NCI-H2227 (cell line): Measurements from ENCODE around the gene HMCN2.

Experiments
- DNase-seq: peaks from one replicate; lab custom pipeline; 2025; ENCODE audit not compliant: unreplicated experiment; lab: John Stamatoyannopoulos, UW

The HMCN2 gene, protein sequence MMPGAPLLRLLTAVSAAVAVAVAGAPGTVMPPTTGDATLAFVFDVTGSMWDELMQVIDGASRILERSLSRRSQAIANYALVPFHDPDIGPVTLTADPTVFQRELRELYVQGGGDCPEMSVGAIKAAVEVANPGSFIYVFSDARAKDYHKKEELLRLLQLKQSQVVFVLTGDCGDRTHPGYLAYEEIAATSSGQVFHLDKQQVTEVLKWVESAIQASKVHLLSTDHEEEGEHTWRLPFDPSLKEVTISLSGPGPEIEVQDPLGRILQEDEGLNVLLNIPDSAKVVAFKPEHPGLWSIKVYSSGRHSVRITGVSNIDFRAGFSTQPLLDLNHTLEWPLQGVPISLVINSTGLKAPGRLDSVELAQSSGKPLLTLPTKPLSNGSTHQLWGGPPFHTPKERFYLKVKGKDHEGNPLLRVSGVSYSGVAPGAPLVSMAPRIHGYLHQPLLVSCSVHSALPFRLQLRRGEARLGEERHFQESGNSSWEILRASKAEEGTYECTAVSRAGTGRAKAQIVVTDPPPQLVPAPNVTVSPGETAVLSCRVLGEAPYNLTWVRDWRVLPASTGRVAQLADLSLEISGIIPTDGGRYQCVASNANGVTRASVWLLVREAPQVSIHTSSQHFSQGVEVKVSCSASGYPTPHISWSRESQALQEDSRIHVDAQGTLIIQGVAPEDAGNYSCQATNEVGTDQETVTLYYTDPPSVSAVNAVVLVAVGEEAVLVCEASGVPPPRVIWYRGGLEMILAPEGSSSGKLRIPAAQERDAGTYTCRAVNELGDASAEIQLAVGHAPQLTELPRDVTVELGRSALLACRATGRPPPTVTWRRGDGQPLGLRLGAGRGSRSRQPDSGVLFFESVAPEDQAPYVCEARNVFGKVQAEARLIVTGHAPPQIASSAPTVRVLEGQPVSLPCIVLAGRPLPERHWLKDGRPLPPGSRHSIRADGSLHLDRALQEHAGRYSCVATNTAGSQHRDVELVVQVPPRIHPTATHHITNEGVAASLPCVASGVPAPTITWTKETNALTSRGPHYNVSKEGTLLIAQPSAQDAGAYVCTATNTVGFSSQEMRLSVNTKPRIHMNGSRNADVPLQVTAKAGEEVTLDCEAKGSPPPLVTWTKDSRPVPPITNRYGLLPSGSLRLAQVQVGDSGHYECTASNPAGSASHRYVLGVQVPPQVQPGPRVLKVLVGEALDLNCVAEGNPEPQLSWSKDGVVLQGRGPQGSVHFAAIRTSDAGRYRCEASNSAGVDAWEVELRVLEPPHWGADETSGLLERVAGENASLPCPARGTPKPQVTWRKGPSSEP (N-terminal part only)

DNA sequence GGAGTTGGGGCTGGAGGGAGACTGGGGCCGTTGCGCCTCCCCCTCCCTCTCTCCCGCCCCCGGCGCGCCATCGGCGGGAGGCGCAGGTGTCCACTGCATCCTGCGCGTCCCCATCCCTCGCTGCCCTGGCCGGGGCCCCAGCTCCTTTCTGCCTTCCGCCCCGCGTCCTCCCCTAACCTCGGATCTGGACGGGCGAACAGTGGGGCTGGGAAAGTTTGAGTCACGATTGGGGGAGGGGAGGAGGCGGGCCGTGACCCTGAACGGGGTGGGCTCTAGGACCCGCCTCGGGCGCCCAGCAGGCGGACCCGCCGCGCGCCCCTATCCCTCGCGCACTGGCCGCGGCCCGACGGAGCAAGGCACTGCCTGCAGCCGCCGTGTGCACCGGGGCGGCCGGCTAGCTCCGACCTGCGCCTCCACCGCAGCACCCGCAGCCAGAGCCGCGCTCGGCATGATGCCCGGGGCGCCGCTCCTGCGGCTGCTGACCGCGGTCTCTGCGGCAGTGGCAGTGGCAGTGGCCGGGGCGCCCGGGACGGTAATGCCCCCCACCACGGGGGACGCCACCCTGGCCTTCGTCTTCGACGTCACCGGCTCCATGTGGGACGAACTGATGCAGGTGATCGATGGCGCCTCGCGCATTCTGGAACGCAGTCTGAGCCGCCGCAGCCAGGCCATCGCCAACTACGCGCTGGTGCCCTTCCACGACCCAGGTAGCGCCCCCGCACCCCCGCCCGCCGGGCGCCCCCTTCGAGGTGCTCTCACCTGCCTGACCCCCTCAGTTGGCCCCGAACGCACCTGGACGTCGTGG, at the start of gene HMCN2:
Gene HMCN2 (plus strand): TSS at position 330 of the 805 bp plus-strand sequence. CDS start 119 bp downstream, at position 449.
- DNase-seq: peak; percentile 47

DNA sequence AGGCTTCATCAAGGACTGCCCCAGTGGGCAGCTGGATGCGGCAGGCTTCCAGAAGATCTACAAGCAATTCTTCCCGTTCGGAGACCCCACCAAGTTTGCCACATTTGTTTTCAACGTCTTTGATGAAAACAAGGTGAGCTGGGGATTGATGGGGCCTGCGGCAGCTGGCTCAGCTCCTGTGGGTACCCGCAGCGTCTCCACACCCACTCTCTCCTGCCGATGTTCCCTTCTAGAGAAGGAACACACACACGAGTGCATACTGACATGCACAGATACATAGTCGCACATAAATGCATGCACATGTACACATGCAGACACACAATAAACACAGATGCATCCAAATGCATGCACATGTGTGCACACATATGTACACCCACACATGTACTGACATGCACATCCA, 47.7 kb upstream of the HMCN2 start:
- DNase-seq: no peak

DNA sequence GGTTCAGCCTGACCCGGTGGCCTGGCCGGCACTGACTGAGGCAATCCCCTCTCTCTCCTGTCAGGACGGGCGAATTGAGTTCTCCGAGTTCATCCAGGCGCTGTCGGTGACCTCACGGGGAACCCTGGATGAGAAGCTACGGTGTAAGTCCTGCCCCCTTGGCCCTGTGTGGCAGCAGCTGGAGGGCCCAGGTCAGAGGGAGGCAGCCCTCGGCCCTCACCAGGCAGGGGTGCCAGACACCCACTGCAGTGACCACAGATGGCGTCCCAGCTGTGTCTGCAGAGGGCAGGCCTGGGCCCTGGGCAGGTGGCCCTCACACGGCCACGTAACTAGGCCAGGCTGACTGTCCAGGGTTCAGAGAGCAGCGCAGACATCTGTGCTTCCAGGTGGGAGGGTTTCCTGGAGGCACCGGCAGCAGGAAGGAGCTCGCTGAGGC, 45.9 kb upstream of the HMCN2 start:
- no peak for DNase-seq

DNA sequence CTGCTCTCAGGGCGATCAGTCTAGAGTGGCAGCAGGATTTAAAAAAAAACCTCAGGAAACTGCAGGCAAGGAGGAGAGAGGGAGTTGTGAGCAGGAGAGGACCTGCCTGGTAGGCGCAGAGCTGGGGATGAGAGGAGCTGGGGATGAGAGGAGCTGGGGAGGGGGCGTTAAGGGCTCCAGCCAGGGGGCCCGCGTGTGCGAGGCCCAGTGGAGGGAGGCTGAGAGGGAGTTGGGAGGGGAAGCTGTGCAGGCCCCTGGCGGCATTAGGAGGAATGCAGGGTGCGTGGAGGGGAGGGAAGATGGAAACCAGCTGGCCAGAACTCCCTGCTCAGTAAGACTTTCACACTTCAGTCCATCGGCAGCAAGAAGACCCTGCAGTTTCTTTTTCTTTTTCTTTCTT, 45.2 kb upstream of the HMCN2 start:
- DNase-seq: peak; percentile 25

DNA sequence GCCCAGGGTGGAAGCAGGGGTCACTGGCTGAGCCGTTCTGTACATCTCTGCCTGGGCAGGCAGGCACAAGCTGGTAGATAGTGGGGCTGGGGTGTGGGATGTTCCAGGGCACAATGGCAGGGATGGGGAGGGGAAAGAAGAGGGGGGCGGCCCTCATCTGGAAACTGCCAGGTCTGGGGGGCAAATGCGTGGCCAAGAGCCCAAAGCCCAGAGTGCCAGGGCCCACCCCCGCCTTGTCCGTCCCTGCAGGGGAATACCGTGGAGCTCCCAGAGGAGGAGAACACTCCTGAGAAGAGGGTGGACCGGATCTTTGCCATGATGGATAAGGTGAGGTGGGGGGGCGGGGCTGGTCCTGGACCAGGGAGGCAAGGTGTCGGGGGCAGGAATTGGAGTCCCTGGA, 42.7 kb upstream of the HMCN2 start:
- DNase-seq: no peak

DNA sequence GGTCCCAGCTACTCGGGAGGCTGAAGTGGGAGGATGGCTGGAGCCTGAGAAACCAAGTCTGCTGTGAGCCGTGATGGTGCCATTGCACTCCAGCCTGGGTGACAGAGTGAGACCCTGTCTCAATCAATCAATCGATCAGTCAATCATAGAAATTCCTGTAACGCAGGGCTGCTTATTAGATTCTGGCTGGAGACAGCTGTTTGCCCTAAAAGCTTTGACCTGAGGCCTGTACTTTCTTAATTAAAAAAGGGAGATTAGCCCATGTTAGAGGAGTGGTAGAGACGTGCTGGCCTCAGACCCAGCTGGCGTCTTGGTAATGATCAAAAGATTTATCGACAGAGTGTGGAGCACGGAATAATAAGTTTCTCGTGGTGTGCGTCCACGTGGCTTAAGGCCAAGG, 40.5 kb upstream of the HMCN2 start:
- no peak for DNase-seq

DNA sequence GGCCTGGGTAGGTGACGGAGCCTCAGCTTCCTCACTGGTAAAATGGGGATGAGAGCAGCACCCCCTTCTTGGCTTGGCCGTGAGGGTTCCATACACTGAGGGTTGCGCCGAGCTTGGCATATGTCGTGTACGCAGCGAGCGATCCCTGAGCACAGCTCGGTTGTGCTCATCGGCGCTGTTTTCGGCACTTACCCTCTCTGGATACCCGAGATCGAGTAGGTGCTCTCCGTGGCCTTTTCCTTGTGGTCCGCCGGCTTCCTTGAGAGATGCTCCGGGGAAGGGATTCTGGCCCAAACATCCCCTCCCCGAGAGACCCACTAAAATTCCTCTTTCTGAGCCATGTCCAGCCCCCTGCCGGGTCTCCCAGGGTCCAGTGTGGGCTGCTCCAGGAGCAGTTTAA, 40.0 kb upstream of the HMCN2 start:
- no peak for DNase-seq

DNA sequence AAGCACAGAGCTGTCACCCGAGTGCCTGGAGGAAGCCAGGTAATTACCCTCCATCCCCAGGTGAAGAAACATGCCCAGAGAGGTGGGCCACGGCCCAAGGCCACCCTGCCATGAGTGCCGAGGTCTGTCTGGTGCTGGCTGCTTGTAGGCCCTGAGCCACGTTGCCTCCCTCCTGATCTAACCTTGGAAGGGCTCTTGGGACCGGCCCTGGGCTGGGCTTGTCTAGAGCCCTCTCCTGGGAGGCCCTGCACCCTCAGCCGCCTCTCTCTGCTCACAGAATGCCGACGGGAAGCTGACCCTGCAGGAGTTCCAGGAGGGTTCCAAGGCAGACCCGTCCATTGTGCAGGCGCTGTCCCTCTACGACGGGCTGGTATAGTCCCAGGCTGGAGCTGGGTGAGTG, 39.4 kb upstream of the HMCN2 start:
- DNase-seq: no peak

DNA sequence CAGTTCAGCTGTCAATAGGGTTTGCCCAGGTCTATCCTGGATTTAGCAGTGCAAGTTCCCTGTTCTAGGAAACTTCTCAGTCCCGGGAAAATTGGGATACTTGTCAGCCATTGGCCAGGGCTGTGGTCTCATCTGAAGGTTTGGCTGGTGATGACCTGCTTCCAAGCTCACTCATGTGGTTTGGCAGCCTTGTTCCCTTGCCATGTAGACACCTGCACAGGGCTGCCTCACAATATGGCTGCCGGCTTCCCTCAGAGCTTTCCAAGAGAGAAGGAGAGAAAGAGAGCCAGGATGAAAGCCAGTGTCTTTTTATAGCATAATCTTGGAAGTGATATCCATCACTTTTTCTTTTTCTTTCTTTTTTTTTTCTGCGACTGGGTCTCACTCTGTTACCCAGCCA, 37.7 kb upstream of the HMCN2 start:
- DNase-seq: no peak

DNA sequence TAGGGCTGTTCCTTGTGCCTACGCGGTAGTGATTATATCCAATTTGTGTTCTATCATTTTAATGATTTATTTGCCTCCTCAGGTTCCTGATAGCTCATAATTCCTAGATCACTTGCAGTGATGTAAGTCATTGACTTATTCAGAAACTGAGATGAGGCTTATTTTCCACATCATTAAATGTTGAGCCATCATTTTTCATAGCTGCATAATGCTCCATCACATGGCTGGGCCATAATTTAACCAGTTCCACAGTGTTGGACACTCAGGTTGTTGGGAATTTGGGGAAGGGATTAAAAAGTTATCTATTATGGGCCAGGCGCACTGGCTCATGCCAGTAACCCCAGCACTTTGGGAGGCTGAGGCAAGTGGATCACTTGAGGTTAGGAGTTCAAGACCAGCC, 35.8 kb upstream of the HMCN2 start:
- no peak for DNase-seq

DNA sequence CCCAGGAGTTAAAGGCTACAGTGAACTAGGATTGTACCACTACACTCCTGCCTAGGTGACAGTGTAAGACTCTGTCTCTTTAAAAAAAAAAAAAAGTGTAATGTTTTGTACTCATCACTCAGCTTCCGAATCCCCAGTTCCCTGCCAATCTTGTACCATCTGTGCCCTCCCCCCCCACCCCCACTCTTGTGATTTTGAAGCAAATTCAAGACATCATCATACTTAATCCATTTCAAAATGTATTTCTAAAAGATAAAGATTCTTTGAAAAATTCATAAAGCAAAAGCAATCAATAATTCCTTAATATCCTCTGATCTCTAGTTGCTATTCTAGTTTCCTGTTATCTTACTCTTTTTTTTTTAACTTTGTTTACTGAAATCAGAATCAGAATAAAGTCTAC, 34.9 kb upstream of the HMCN2 start:
- DNase-seq: no peak

DNA sequence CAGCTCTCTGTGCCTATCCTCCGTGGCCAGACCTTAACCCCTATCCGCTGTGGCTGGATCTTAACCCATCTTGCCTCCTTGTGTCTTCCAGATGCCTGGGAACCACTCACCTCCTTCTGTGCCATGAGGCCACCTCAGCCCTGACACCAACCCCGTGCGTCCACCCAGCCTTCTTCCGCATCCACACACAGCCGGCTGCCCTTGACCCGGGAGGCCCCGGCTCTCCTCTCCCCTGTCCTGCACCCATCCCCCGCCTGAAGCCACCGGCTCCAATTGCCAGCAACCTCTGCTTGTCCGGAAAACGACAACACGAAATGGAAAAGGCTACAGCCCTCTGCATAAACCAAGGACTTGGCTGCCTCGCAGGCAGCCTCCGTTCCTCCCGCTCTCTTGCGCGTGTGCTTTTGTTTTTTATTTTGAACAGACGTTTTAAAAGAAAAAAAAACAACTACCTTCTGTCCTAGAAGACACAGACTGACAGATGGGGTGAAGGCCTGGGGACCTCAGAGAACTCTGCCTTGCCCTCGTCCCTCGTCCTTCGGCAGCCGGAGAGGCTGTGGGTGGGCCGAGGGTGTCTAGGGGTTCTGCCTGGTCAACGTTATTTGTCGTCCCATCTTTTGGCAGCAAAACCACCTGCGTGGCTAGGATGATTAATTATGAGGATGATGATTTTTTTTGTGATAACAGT, 32.5 kb upstream of the HMCN2 start:
- DNase-seq: no peak

DNA sequence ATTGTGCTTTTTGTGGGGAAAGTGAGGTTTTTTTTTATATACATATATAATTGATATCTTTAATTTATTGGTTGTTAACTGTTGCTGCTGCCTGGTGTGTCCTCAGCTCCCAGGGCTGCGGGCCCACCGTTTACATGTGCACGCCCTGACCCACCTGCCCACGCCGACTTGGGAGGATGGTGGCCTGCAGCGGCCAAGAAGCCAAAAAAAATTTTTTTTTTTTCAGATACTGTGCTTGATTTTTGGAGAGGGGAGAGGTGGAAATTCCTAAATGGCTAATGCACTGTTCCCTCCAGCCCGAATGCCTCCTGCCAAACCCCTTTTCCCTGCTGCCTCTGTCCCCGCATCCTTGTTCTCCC, 32.0 kb upstream of the HMCN2 start:
- no peak for DNase-seq

DNA sequence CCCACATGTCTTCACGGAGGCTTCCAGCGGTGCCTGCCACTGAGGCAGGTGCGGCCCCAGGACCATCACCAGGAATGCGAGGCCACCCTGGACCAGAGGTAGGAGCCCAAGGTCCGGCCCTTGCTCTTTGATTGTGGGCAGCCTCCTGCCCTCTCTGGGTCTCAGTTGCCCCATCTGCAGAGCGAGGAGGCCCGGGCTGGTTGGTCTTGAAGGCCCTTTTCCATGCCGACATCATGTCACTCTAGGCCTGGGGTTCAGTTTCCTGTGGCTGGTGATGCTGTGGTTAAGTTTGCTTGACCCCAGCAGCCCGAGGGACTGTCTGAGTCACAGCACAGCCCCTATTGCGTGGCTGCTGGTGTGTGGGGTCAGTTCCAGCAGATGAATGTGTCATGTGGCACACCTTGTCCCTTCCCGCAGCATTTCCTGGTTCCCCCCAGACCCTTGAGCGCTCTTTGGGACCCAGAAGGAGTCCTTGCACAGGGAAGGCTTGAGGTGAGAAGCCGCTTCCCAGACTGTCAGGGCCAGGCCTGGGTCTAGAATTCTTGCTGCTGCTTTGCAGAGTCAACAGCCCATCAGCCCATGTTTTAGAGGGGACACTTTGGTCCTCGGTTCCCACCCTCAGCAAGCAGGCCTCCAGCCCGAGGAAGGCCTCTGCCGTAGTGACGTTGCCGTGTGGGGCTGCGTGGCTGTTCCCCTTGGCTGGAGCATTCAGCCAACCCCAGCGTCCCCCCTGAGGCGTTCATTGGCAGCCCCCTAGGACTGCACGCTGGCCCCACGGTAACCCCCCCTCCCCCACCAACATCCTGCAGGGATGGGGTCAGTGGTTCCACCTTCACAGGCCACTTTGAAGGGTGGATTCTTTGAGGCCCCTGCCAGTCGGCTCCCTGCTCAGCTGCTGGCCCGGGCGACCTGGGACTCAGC, 31.0 kb upstream of the HMCN2 start:
- DNase-seq: no peak

DNA sequence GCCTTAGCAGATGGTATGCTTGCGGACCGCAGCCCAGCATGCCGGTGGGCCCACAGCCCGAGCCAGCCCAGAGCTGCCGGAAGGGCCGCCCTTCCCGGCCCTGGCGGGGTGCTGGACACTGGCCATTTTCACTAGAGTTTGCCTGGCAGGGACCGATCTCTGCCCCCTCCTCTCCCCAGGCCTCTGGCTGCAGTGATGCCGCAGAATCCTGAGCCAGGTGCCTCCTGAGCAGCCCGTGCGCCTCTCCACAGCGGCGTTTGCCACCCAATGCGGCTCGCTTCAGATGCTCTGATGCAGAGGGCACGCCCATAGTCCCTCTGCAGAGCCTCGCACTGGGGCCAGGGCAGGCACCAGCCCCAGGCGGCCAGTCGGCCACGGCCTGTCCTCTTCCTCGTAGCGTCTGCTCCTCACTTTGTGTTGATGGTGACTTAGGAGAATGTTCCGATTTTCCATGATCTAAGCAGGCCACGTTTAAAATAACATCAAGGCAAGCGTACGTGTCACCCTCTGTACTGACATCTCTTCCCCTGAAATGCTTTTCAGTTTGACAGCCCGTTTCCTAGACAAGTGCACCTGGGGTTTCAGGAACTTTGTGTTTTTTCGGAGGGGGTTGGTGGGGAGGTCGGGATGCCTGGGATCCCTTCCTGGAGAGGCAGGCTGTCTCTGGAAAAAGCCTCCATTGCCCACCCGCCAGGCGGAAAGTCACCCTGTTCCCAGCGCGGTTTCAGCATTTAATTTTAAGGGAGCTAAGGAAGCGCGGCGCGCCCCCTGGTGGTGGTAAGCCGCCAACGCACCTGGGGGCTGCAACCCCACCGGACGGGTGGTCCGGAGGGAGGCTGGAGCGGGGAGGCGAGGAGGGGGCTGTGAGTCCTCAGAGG, 29.8 kb upstream of the HMCN2 start:
- peak; percentile 74 for DNase-seq

DNA sequence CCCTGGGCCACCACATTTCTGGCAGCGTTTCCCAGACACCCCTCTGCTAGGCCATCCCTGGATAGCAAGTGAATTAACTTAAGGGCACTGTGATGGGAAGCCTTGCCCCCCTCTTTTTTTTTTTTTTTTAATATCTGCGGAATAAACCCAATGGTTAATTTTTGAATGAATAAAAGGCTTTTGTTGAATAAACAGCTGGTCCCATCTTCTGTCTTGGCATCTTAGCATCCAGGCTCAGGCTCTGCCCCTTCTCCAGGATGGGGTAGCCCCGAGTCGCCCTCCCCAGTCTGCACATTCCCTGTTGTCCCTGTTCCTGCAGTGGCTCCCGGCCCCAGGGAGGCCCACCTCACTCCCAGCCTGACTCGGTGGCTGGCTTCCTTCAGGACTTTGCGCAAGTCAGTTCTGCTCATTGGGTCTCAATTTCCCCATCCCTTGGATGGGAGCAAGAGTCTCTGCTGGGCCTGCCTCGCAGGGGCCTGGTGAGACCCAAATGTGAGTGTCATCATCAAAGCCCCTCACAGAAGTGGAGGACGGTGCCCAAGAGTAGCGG, 29.0 kb upstream of the HMCN2 start:
- no peak for DNase-seq

DNA sequence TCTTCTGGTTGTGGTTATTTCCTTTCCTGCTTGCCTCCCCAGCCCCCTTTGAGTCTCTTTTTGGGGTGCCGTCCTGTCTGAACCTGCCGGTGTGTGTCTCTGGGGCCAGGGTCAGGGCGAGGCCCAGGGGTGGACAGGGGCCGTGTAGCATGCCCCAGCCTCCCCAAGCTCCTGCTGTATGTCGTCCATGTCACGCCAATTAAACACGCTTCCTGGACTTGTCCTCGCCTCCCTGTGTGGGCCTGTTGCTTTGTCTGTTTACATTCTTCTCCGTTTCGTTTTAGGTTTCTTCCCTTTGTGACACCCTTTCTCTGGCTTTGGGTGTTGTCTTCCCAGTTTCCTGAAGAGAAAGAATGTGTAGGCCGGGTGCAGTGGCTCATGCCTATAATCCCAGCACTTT, 28.5 kb upstream of the HMCN2 start:
- DNase-seq: no peak
